Measurements from ENCODE around the gene TSR2.
"Not testable (repeated sequence)": the region's sequence is repeated elsewhere in the genome, so short reads cannot be mapped to it uniquely, and the experiment has no call there.

The TSR2 gene

DNA sequence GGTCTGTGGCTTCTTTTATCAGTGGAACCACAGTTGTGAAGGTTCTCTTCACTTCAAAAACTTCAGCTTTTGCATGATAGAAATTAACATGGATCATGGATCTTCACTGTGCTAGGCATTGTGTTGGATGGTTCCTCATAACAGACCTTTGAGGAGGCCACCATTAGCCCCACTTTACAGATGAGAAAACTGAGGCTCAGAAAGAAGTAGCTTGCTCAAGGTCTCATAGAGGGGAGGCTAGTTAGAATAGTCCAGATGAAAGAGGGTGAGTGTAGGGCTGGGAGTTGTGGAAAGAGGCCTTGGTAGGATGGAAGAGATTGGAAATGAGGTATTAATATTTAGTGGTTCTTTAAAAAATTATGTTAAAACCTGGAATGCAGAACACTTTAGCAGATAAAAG, 2.6 kb downstream of the TSR2 start:
- H3K4me1 Mint-ChIP-seq (ENCODE audit: low read depth): peaks cover 18% of the 10 kb centered on the region
- no peak overlapping the region for H3K27ac Mint-ChIP-seq
- no peak overlapping the region for H3K4me3 Mint-ChIP-seq
- H3K9me3 Mint-ChIP-seq: no peaks in the 10 kb centered on the region
- peaks cover 8% of the 10 kb centered on the region for H3K27me3 Mint-ChIP-seq
- peaks cover 45% of the 10 kb centered on the region for H3K36me3 Mint-ChIP-seq (ENCODE audit: low read depth)
- no peak for DNase-seq

DNA sequence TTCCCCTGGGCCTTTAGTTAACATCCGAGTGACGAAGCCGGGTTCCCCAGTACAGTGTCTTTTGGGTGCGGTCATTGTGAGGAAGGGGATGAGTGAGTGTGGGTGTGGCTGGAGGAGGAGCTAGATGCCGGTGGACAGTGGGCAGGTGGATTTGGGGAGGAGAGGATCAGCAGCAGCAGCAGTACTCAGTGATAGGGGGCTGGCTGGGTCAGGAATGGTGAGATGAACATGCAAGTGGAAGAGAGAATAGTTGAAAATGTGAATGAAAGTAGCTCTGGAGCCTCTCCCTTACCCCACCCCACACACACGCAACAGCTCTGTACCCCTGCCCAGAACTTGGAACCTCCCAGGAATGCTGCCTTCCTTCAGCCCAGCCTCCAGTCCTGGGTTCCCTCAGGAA, 4.5 kb downstream of the TSR2 start:
- Mint-ChIP-seq H3K9me3 (no peaks in the 10 kb centered on the region), H3K36me3 (ENCODE audit: low read depth) (peaks cover 50% of the 10 kb centered on the region), H3K4me1 (ENCODE audit: low read depth) (peaks cover 17% of the 10 kb centered on the region), H3K4me3 (no peak overlapping the region), H3K27me3 (peaks cover 12% of the 10 kb centered on the region), H3K27ac (peak overlapping the region; percentile 53)
- DNase-seq: no peak

DNA sequence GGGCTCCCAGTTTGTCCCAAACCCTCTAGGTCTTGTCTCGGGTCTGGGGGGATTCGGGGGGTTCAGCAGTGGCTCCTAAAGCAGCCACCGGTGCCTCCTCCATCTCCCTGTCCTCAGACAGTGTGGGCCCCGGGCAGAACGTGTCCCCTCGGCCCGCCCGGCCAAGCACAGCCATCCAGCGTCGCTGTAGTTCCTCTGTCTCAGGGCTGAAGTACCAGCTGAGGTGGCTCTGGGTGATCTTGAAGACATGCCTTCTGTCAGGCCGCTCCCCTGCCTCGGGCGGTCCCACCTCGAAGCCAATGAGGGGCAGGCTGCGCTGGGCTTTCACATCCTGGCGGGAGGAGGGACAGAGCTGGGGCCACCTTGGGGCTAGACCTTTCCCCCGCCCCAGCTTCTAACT, 5.9 kb downstream of the TSR2 start:
- no peak overlapping the region for H3K27ac Mint-ChIP-seq
- peaks cover 44% of the 10 kb centered on the region for H3K36me3 Mint-ChIP-seq (ENCODE audit: low read depth)
- no peak for DNase-seq
- H3K4me3 Mint-ChIP-seq: no peak overlapping the region
- H3K9me3 Mint-ChIP-seq: no peaks in the 10 kb centered on the region
- peaks cover 12% of the 10 kb centered on the region for H3K27me3 Mint-ChIP-seq
- peaks cover 14% of the 10 kb centered on the region for H3K4me1 Mint-ChIP-seq (ENCODE audit: low read depth)

DNA sequence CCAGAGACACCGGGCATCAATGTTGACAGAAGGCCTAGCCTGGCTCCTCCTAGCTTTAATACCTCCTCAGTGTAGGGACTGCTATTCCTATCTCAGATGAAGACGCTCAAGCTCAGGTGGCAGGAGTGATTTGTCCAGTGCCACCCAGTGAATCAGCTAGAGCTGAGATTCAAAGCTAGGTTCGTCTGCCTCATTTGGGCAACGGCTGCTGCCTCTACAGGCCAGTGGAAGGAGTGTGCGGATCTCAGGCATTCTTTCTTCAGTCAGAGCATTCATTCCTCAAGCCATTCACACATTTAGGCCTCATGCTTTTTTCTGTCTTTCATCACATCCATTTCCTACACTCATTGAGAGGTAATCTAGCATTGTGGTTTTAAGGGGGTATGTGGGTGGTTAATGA, 7.3 kb downstream of the TSR2 start:
- H3K4me3 Mint-ChIP-seq: no peak overlapping the region
- H3K9me3 Mint-ChIP-seq: no peaks in the 10 kb centered on the region
- no peak for DNase-seq
- H3K27ac Mint-ChIP-seq: no peak overlapping the region
- peaks cover 13% of the 10 kb centered on the region for H3K27me3 Mint-ChIP-seq
- H3K4me1 Mint-ChIP-seq (ENCODE audit: low read depth): peaks cover 3% of the 10 kb centered on the region
- H3K36me3 Mint-ChIP-seq (ENCODE audit: low read depth): peaks cover 39% of the 10 kb centered on the region

DNA sequence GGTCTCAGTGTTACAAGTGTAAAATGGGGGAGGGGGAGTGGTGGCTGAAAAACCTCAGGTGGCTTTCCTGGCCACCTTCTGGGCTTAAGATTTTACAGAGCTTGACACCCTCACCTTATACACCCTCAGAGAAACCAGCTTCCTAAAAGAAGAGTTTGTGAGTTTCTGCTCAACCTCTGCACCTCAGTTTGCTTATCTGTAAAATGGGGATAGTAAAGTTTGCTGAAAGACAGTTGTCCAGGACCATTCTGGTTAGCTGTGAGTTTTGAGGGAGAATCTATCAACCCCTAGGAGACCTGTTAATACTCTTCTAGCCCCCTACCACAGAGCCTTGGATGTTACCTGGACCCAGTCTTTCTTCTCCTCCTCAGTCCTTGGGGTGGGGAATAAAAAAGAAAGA, 9.7 kb downstream of the TSR2 start:
- Mint-ChIP-seq H3K9me3 (no peaks in the 10 kb centered on the region), H3K27me3 (peaks cover 9% of the 10 kb centered on the region), H3K4me3 (no peak overlapping the region), H3K4me1 (ENCODE audit: low read depth) (no peaks in the 10 kb centered on the region), H3K27ac (no peak overlapping the region), H3K36me3 (ENCODE audit: low read depth) (peaks cover 19% of the 10 kb centered on the region)
- DNase-seq: no peak

DNA sequence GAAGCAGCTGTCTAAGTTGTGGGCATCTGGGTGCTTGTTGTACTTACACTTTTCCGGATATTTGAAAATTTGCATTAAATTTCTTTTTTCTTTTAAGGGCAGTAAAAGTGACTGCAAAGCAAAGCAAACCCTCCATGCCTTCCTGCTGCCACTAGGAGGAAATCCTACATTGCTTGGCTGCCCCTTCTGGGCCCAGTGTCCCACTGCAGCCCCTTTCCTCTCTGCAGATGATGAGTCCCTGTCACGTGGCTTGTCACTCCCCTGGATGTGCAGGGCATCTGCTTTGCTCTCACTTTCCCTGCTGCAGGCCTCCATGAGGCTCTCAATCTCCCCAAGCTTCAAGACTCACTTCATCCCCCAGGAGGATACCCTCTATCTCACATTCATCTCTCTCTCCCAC, 12.7 kb downstream of the TSR2 start:
- no peaks in the 10 kb centered on the region for H3K9me3 Mint-ChIP-seq
- H3K4me1 Mint-ChIP-seq (ENCODE audit: low read depth): no peaks in the 10 kb centered on the region
- no peak overlapping the region for H3K27ac Mint-ChIP-seq
- no peak for DNase-seq
- peaks cover 5% of the 10 kb centered on the region for H3K36me3 Mint-ChIP-seq (ENCODE audit: low read depth)
- peaks cover 12% of the 10 kb centered on the region for H3K27me3 Mint-ChIP-seq
- no peak overlapping the region for H3K4me3 Mint-ChIP-seq

DNA sequence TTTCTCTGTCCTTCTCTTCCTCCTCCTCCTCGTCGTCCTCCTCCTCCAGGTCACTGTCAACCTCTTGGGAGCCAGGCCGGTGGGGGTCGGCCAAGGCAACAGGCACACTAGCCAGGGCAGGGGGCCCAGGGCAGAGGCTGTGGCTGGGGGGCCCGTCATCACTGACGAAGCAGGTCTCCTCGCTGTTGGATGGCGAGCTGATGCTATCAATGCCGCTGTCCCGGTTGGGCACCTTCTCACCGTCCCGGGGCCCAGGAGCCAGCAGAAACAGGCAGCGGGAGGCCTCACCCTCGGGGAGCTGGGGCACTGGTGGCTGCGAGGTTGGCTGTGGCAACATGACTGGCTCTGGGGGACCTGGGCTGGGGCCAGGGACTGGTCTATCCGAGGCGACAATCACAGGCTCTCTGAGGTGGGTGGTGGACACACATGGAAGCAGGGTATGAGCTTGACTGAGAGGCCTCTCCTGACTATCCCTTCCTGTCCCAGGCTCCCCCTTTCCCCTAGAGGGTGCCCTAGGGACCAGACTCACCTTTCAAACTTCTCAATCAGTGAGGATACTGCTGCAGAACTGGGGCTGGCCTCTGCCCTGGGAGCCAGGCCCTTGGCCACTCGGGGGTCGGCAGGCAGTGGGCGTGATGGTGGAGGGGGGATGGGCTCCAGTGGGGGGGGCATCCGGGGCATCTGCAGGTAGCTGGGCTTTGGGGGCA, 30.0 kb downstream of the TSR2 start:
- DNase-seq: no peak
- no peaks in the 10 kb centered on the region for H3K36me3 Mint-ChIP-seq (ENCODE audit: low read depth)
- H3K27ac Mint-ChIP-seq: no peak overlapping the region
- no peaks in the 10 kb centered on the region for H3K9me3 Mint-ChIP-seq
- H3K27me3 Mint-ChIP-seq: peaks cover 17% of the 10 kb centered on the region
- no peaks in the 10 kb centered on the region for H3K4me1 Mint-ChIP-seq (ENCODE audit: low read depth)
- H3K4me3 Mint-ChIP-seq: no peak overlapping the region

DNA sequence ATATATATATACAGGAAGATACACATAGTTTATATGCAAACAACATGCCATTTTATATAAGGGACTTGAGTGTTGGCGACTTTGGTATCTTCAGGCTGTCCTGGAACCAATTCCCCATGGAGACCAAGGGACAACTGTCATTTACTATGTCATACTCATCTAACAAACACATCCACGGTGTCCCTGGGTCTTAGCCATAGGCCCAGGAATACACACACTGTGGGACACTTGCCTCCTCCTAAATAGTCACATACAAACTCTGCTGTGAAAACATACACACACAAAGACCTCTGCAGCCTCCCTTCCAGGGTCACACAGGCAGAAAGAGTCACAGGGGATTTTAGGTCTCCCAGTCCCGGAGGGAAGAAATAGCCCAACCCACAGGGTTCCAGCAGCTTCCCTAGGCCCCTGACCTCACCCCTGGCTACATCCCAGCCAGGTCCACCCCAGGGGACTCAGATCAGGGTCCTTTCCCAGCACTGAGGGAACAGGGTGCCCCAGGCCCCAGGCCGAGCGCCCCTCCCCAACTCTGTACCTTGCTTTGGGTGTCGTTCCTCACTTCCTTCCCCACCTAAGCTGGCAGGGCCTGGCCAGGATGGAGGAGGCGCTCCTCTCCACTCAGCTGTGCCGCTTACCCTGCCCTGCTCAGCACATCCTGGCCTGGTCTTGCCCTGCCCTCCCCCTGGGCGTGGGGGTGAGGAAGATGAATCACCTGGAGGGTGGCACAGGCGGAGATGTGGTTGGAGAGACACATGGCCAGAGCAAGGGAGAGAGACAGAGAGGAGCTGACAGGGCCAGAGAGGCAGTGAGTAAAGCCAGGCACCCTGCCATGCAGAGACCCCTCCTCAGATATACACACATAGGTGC, 34.0 kb downstream of the TSR2 start:
- H3K4me3 Mint-ChIP-seq: no peak overlapping the region
- H3K9me3 Mint-ChIP-seq: no peaks in the 10 kb centered on the region
- no peak overlapping the region for H3K27ac Mint-ChIP-seq
- H3K27me3 Mint-ChIP-seq: peaks cover 17% of the 10 kb centered on the region
- no peak for DNase-seq
- no peaks in the 10 kb centered on the region for H3K4me1 Mint-ChIP-seq (ENCODE audit: low read depth)
- no peaks in the 10 kb centered on the region for H3K36me3 Mint-ChIP-seq (ENCODE audit: low read depth)

DNA sequence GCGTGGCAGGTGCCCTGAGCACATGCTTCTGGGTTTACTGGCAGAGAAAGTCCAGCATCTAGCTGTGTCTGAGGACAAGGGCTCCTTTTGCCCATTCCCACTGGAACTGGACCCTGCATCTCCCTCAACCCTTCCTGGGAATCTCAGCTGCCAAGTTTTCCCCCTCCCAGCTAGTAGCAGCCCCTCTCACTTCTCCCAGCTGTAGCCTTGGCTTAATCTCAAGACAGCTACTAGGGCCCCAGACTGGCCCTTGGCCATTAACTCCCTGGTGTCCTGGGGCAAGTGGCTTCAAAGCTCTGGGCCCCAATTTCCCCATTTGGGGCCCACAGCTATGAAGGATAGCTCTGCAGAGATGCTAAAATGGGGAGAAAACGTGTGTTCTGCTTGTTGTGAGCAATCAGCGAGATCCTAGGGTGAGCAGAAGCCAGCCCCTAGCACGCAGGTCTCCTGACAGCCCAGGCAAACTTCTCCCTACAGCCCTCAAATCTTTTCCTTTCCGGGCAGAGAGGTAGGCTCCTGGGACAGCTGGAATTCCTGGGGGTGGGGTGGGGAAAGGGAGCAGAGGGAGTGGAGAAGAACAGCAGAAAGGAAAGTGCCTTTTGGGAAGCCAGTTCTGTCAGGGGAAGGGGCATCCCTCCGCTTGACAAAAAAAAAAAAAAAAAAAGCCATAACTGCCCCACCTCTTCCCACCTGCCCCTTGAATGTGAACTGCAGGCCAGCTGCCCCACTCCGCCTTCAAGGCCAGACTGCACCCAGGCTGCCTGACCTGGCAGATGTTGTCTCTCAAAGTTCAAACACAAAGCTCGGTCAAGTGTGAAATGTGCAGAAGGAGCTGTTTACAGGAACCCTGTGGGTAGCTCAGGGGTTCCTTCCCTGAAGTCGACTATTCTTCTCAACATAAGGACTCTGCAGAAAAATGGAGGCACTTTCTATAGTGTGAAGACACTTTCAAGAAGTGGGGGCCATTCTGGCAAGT, 39.2 kb downstream of the TSR2 start:
- Mint-ChIP-seq H3K4me3 (no peak overlapping the region), H3K36me3 (ENCODE audit: low read depth) (no peaks in the 10 kb centered on the region), H3K4me1 (ENCODE audit: low read depth) (no peaks in the 10 kb centered on the region), H3K27ac (no peak overlapping the region), H3K9me3 (no peaks in the 10 kb centered on the region), H3K27me3 (peaks cover 30% of the 10 kb centered on the region)
- DNase-seq: no peak

DNA sequence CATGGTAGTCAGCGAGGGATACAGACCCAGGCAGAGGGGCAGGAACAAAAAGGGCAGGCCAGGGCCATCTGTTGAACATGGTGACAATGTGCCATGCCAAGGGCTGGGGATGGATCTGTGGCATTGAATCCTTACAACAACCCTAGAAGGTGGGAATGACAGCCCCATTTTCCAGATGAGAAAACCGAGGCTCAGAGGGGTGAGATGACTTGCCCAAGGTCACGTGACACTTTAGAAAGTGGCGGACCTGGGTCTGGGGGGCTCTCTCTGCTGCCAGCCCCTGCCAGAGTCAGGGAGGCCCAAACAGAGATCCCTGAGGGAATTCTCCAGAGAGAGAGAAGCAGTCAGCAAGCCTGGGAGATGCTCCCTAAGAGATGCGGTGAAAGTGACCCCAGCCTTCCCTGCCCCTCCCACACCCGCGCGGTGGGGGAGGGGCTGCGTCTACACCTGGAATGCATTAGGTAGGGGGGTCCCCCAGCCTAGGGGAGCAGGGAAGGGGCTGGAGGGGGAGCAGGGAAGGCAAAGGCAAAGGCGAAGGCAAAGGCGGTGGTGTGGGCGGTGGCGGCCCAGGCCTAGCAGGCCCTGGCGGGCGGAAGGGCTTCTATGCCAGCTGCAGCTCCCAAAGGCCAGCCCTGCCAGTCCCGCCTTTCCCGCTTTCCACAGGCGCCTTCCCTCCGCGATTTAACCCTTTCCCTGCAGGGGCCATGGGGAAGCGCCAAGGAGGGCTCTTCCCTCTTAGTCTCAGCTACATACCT, 42.8 kb downstream of the TSR2 start:
- Mint-ChIP-seq H3K36me3 (ENCODE audit: low read depth) (no peaks in the 10 kb centered on the region), H3K4me3 (no peak overlapping the region), H3K9me3 (no peaks in the 10 kb centered on the region), H3K4me1 (ENCODE audit: low read depth) (no peaks in the 10 kb centered on the region), H3K27ac (no peak overlapping the region), H3K27me3 (peaks cover 39% of the 10 kb centered on the region)
- no peak for DNase-seq

DNA sequence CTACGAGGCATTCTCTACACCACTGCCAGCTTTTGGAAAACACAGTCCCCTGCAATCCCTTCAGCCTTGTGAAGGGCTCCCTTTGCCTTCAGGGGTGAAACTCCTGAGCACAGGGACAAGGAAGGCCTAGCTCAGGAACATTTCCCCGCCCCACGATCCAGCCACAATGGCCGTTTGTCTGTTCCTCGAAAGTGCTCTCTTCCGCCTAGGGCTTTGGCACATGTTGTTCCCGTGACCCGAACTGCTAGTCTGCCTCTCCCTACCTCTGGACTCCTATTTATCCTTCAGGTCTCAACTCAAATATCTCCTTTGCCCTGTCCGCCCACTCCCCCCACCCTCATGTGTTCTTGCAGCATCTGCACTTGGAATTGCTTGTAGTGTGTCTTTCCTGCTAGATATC, 43.7 kb downstream of the TSR2 start:
- no peak overlapping the region for H3K27ac Mint-ChIP-seq
- H3K27me3 Mint-ChIP-seq: peaks cover 45% of the 10 kb centered on the region
- H3K4me3 Mint-ChIP-seq: no peak overlapping the region
- H3K4me1 Mint-ChIP-seq (ENCODE audit: low read depth): no peaks in the 10 kb centered on the region
- DNase-seq: no peak
- H3K36me3 Mint-ChIP-seq (ENCODE audit: low read depth): no peaks in the 10 kb centered on the region
- no peaks in the 10 kb centered on the region for H3K9me3 Mint-ChIP-seq

DNA sequence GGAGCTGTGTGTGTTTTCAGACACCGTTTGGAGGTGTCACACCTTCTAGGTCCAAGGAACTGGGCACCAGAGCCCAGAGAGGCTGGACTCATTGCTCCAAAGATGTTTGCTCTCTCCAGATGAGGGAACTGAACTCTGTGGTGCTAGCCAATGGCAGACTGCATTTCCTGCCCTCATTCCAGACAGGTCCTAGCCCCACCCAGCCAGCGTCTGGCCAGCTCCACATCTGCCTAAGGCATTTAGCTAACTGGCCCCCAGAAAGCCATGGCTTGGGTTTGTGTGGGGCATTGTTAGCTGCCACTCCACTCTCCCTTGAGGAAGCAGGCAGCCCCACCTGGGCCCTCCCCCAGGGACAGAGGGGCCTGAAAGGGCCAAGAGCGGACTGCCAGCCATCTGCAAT, 44.5 kb downstream of the TSR2 start:
- H3K36me3 Mint-ChIP-seq (ENCODE audit: low read depth): no peaks in the 10 kb centered on the region
- H3K4me3 Mint-ChIP-seq: no peak overlapping the region
- DNase-seq: no peak
- no peaks in the 10 kb centered on the region for H3K9me3 Mint-ChIP-seq
- H3K4me1 Mint-ChIP-seq (ENCODE audit: low read depth): no peaks in the 10 kb centered on the region
- H3K27ac Mint-ChIP-seq: no peak overlapping the region
- peaks cover 43% of the 10 kb centered on the region for H3K27me3 Mint-ChIP-seq

DNA sequence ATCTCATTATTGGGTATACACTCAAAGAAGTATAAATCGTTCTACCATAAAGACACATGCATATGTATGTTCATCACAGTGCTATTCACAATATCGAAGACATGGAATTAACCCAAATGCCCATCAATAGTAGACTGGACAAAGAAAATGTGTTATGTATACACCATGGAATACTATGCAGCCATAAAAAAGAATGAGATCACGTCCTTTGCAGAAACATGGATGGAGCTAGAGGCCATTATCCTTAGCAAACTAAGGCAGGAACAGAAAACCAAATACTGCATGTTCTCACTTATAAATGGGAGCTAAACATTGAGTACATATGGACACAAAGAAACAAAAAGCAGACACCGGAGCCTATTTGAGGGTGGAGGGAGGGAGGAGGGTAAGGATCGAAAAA, 49.6 kb downstream of the TSR2 start:
- not testable (repeated sequence) for H3K9me3 Mint-ChIP-seq; H3K27ac Mint-ChIP-seq; H3K36me3 Mint-ChIP-seq (ENCODE audit: low read depth); H3K4me3 Mint-ChIP-seq; H3K4me1 Mint-ChIP-seq (ENCODE audit: low read depth); DNase-seq
- peaks cover 34% of the 10 kb centered on the region for H3K27me3 Mint-ChIP-seq

DNA sequence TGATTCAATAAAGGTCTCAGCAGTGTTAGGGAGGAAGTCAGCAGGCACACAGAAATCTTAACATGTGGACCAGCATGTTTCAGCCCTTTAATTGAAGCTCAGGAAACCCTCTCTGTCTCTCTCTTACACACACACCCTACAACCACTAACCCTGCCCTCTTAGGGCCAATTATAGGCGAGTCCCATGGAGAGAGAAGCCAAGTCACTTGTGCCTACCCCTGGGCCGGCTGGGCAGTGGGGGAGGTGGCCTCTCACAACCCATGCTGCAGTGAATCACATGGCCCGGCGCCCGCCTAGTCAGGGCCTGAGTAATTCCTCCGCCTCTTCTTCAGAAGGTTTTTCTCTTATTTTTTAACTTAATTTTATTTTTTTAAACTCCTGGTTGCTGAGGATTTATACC, 52.1 kb downstream of the TSR2 start:
- no peak for DNase-seq
- Mint-ChIP-seq H3K27me3 (peaks cover 40% of the 10 kb centered on the region), H3K4me3 (no peak overlapping the region), H3K27ac (no peak overlapping the region), H3K36me3 (ENCODE audit: low read depth) (no peaks in the 10 kb centered on the region), H3K4me1 (ENCODE audit: low read depth) (no peaks in the 10 kb centered on the region), H3K9me3 (no peaks in the 10 kb centered on the region)

All from activated T-cell treated with anti-CD3 and anti-CD28 coated beads, Interleukin-2, amount 50 U/mL, for 24 hours (primary cell).